Measurements from ENCODE around the gene ARID1A.

GRCh38 chr1:26701266-26701994 is 5.6 kb downstream of the ARID1A start:
- no peak for TF ChIP-seq CTCF (conservative IDR thresholded peaks at IDR 0.05 in 1 of 2, IDR thresholded peaks at IDR 0.05 in 1 of 2; ENCODE audit: extremely low read depth in 1 of 2, insufficient read depth in 1 of 2, low read depth in 1 of 2, low read length in 2 of 2)
- no peak for TF ChIP-seq EZH2 (IDR thresholded peaks at IDR 0.05; ENCODE audit: borderline replicate concordance, low read length)
